Measurements from ENCODE around the gene AJM1. TPM values are rescaled to one million over a fixed set of nuclear protein-coding genes. Genes with fewer than 3 reads are reported as not detected.
"Not testable (repeated sequence)": the region's sequence is repeated elsewhere in the genome, so short reads cannot be mapped to it uniquely, and the experiment has no call there.

The AJM1 gene
- total RNA-seq, 1 experiment from 2014 or later = 5.3 TPM

GRCh38 chr9:136867917-136868316, 25.6 kb downstream of the AJM1 start:
- intact Hi-C loops (cut with micrococcal nuclease; ENCODE audit: unreplicated experiment) = loop anchor here (5.0 kb wide), 1 partner anchor 34 kb away; no protein-coding TSS in a partner anchor
- H3K79me2 ChIP-seq (ENCODE audit: low read depth) = peaks cover 41% of the 10 kb centered on the region

GRCh38 chr9:136868644-136869043, 26.4 kb downstream of the AJM1 start:
- ChIA-PET CTCF (interaction anchor here (0.6 kb wide), 1 partner anchor 657 kb away, joined by 7 read pairs; no protein-coding TSS in a partner anchor), POLR2A (ENCODE audit: unreplicated experiment) (no interaction called here)
- no peak for DNase-seq
- no TSS peak for BruUV-seq (replicated peaks)
- peaks cover 17% of the 10 kb centered on the region for H3K9me3 ChIP-seq (ENCODE audit: insufficient read depth, low read depth)
- H3F3A ChIP-seq (ENCODE audit: insufficient read depth, low read depth) = peaks cover 16% of the 10 kb centered on the region; the same call in 1 of the 2 replicates
- peaks cover 11% of the 10 kb centered on the region; the same call in 1 of the 2 replicates for H4K20me1 ChIP-seq (ENCODE audit: insufficient read depth)
- peaks cover 39% of the 10 kb centered on the region for H3K79me2 ChIP-seq (ENCODE audit: low read depth)
- TF ChIP-seq CTCF (conservative IDR thresholded peaks at IDR 0.05) (no peak), EZH2 (IDR thresholded peaks at IDR 0.05; ENCODE audit: low read depth) (no peak)
- H3K27me3 ChIP-seq (ENCODE audit: insufficient read depth, low read depth) = no peaks in the 10 kb centered on the region
- no peaks in the 10 kb centered on the region for H3K9me2 ChIP-seq (ENCODE audit: insufficient read depth)
- H2AFZ ChIP-seq = no peak overlapping the region
- H3K4me2 ChIP-seq = no peak overlapping the region
- no peak overlapping the region for H3K4me3 ChIP-seq
- intact Hi-C loops (cut with micrococcal nuclease; ENCODE audit: unreplicated experiment) = loop anchor here (5.0 kb wide), 1 partner anchor 34 kb away; no protein-coding TSS in a partner anchor
- H3K27ac ChIP-seq = no peak overlapping the region
- H3K4me1 ChIP-seq (replicated peaks; ENCODE audit: insufficient read depth) = peaks cover 16% of the 10 kb centered on the region
- no peaks in the 10 kb centered on the region for H3K36me3 ChIP-seq (ENCODE audit: low read depth)

More at GRCh38 chr9:136867917-136868316, 25.6 kb downstream of the AJM1 start:
- Histone ChIP-seq H3K36me3 (ENCODE audit: low read depth) (no peaks in the 10 kb centered on the region), H3K4me2 (no peak overlapping the region), H3K9me2 (ENCODE audit: insufficient read depth) (no peaks in the 10 kb centered on the region), H3K27me3 (ENCODE audit: insufficient read depth, low read depth) (no peaks in the 10 kb centered on the region), H4K20me1 (ENCODE audit: insufficient read depth) (peaks cover 11% of the 10 kb centered on the region; the same call in 1 of the 2 replicates), H3F3A (ENCODE audit: insufficient read depth, low read depth) (peaks cover 16% of the 10 kb centered on the region; the same call in 1 of the 2 replicates), H3K4me1 (replicated peaks; ENCODE audit: insufficient read depth) (peaks cover 16% of the 10 kb centered on the region), H3K27ac (no peak overlapping the region), H3K9me3 (ENCODE audit: insufficient read depth, low read depth) (peaks cover 17% of the 10 kb centered on the region), H2AFZ (no peak overlapping the region), H3K4me3 (no peak overlapping the region)
- POLR2A ChIA-PET (ENCODE audit: unreplicated experiment) = no interaction called here
- DNase-seq = no peak
- no TSS peak for BruUV-seq (replicated peaks)
- CTCF ChIA-PET = no interaction called here
- TF ChIP-seq EZH2 (IDR thresholded peaks at IDR 0.05; ENCODE audit: low read depth) (no peak), CTCF (conservative IDR thresholded peaks at IDR 0.05) (no peak)

- H3K27ac ChIP-seq; H3K36me3 ChIP-seq (ENCODE audit: low read depth); H4K20me1 ChIP-seq (ENCODE audit: insufficient read depth); H3K27me3 ChIP-seq (ENCODE audit: insufficient read depth, low read depth); DNase-seq; H3K4me2 ChIP-seq; BruUV-seq (replicated peaks); H3K9me2 ChIP-seq (ENCODE audit: insufficient read depth); CTCF ChIA-PET; H3K4me3 ChIP-seq; H2AFZ ChIP-seq: not testable (repeated sequence)
- Histone ChIP-seq H3K9me3 (ENCODE audit: insufficient read depth, low read depth) (peaks cover 17% of the 10 kb centered on the region), H3K4me1 (replicated peaks; ENCODE audit: insufficient read depth) (peaks cover 11% of the 10 kb centered on the region), H3K79me2 (ENCODE audit: low read depth) (peaks cover 29% of the 10 kb centered on the region), H3F3A (ENCODE audit: insufficient read depth, low read depth) (peaks cover 16% of the 10 kb centered on the region; the same call in 1 of the 2 replicates)
- intact Hi-C loops (cut with micrococcal nuclease; ENCODE audit: unreplicated experiment) = loop anchor here (5.0 kb wide), 1 partner anchor 33 kb away; no protein-coding TSS in a partner anchor
- POLR2A ChIA-PET (ENCODE audit: unreplicated experiment) = interaction anchor here (0.6 kb wide), 1 partner anchor 12 kb away, joined by 4 read pairs; no protein-coding TSS in a partner anchor
These were observed 27.3 kb downstream of the AJM1 start for GRCh38 chr9:136869611-136870010.

- CTCF ChIA-PET = no interaction called here
- Histone ChIP-seq H3K9me2 (ENCODE audit: insufficient read depth) (no peaks in the 10 kb centered on the region), H4K20me1 (ENCODE audit: insufficient read depth) (no peaks in the 10 kb centered on the region), H2AFZ (no peak overlapping the region), H3K9me3 (ENCODE audit: insufficient read depth, low read depth) (peaks cover 14% of the 10 kb centered on the region), H3K4me2 (no peak overlapping the region), H3K36me3 (ENCODE audit: low read depth) (no peaks in the 10 kb centered on the region), H3K4me3 (no peak overlapping the region), H3K79me2 (ENCODE audit: low read depth) (no peaks in the 10 kb centered on the region), H3K27me3 (ENCODE audit: insufficient read depth, low read depth) (no peaks in the 10 kb centered on the region), H3K4me1 (replicated peaks; ENCODE audit: insufficient read depth) (0 out of 2 replicates have a peak, but pooled peaks cover 5% of the 10 kb centered on the region), H3K27ac (no peak overlapping the region), H3F3A (ENCODE audit: insufficient read depth, low read depth) (no peaks in the 10 kb centered on the region)
- POLR2A ChIA-PET (ENCODE audit: unreplicated experiment) = no interaction called here
- intact Hi-C loops (cut with micrococcal nuclease; ENCODE audit: unreplicated experiment) = no loop called here
- no TSS peak for BruUV-seq (replicated peaks)
- no peak for DNase-seq
- TF ChIP-seq EZH2 (IDR thresholded peaks at IDR 0.05; ENCODE audit: low read depth) = no peak
- no peak for TF ChIP-seq CTCF (conservative IDR thresholded peaks at IDR 0.05)
These were observed 32.9 kb downstream of the AJM1 start for GRCh38 chr9:136875155-136875554.

Data from PC-9 (cell line).